H1 (cell line): ENCODE results near the gene TEX14. TPM values are rescaled to one million over a fixed set of nuclear protein-coding genes. Genes with fewer than 3 reads are reported as not detected.

Experiments
- CTCF ChIA-PET: fragments of 300-600 bp; sonication (Branson Sonifier 250); formaldehyde crosslinking; loops from one replicate; lab custom pipeline; 2021; ENCODE audit not compliant: partially characterized antibody; lab: Charles Lee
- POLR2A ChIA-PET: fragments of 300-600 bp; sonication (Branson Sonifier 250); formaldehyde crosslinking; loops from one replicate; lab custom pipeline; 2021; ENCODE audit warnings: inconsistent platforms; ENCODE audit not compliant: partially characterized antibody; lab: Charles Lee
- DNase-seq, 2 experiments: peaks; one replicate each; pipeline versions ENCODE4 v3.0.0 to v3.0.0-alpha.2; 2010 to 2022; ENCODE audit warnings: low spot score in 2 of 2, low read depth in 1 of 2, mixed read lengths in 1 of 2
- FAIRE-seq: peaks from 2 replicates; lab custom pipeline; 2011; peaks lifted over from hg19 to GRCh38; lab: Jason Lieb, UNC
- H2AFZ ChIP-seq: 2 replicates; pipeline ENCODE4 v1.8.1; 2012; ENCODE audit warnings: low read length, inconsistent platforms
- H2AK5ac ChIP-seq: 2 replicates; pipeline ENCODE4 v1.6.1; 2013; ENCODE audit warnings: low read depth, low read length
- H2BK120ac ChIP-seq: replicated peaks from 2 replicates; pipeline ENCODE3; 2013; ENCODE audit warnings: low read depth, low read length, inconsistent platforms
- H2BK12ac ChIP-seq: 2 replicates; pipeline ENCODE4 v1.6.1; 2013; ENCODE audit warnings: low read depth, low read length
- H2BK15ac ChIP-seq: 2 replicates; pipeline ENCODE4 v1.6.1; 2013; ENCODE audit warnings: low read length
- H2BK20ac ChIP-seq: 2 replicates; pipeline ENCODE4 v1.6.1; 2013; ENCODE audit warnings: low read length
- H2BK5ac ChIP-seq: 2 replicates; pipeline ENCODE4 v1.6.1; 2013; ENCODE audit warnings: low read depth, low read length
- H3K14ac ChIP-seq: 2 replicates; pipeline ENCODE4 v1.6.1; 2013; ENCODE audit warnings: inconsistent platforms; ENCODE audit not compliant: insufficient read length
- H3K18ac ChIP-seq: 2 replicates; pipeline ENCODE4 v1.6.1; 2013; ENCODE audit warnings: low read length; ENCODE audit errors: extremely low read depth
- H3K23ac ChIP-seq: 2 replicates; pipeline ENCODE4 v1.6.1; 2013; ENCODE audit warnings: inconsistent platforms; ENCODE audit not compliant: insufficient read length
- H3K23me2 ChIP-seq: 2 replicates; pipeline ENCODE4 v1.6.1; 2013; ENCODE audit warnings: low read depth, low read length
- H3K27ac ChIP-seq: 2 replicates; pipeline ENCODE4 v1.6.1; 2011; ENCODE audit warnings: low read depth, low read length, inconsistent platforms
- H3K27me3 ChIP-seq, 4 experiments: replicated peaks in 1 of 4; 1 replicate in 1 of 4; 2 replicates in 3 of 4; pipeline versions ENCODE4 v1.6.1 to v1.8.1; 2011 to 2013; ENCODE audit warnings: low read length in 3 of 4, mild to moderate bottlenecking in 3 of 4, inconsistent platforms in 2 of 4, mixed read lengths in 2 of 4, moderate library complexity in 1 of 4; ENCODE audit not compliant: control insufficient read depth in 3 of 4, insufficient read depth in 3 of 4; ENCODE audit errors: extremely low read depth in 1 of 4
- H3K36me3 ChIP-seq, 4 experiments: 2 replicates each; pipeline versions ENCODE4 v1.6.1 to v1.8.1; 2011 to 2013; ENCODE audit warnings: mild to moderate bottlenecking in 4 of 4, low read length in 3 of 4, moderate library complexity in 2 of 4, control low read depth in 1 of 4, inconsistent platforms in 1 of 4; ENCODE audit not compliant: insufficient read depth in 4 of 4, control insufficient read depth in 2 of 4
- H3K4ac ChIP-seq: replicated peaks from 2 replicates; pipeline ENCODE3; 2013; ENCODE audit warnings: low read length, low read depth, mixed read lengths, inconsistent platforms; ENCODE audit not compliant: insufficient read length
- H3K4me1 ChIP-seq, 4 experiments: replicated peaks in 1 of 4; 1 replicate in 1 of 4; 2 replicates in 3 of 4; pipeline versions ENCODE4 v1.6.1 to v1.8.1; 2011 to 2013; ENCODE audit warnings: low read length in 3 of 4, inconsistent platforms in 2 of 4, mixed read lengths in 1 of 4; ENCODE audit not compliant: insufficient read depth in 4 of 4, control insufficient read depth in 3 of 4
- H3K4me2 ChIP-seq, 2 experiments: 2 replicates each; pipeline versions ENCODE4 v1.6.1 to v1.8.1; 2011 to 2013; ENCODE audit warnings: low read depth in 2 of 2, low read length in 2 of 2, control low read depth in 1 of 2, inconsistent platforms in 1 of 2, mild to moderate bottlenecking in 1 of 2; ENCODE audit not compliant: insufficient read depth in 1 of 2
- H3K4me3 ChIP-seq, 4 experiments: fragments of 200-600, 300-600 bp in 1 of 4; sonication (generic), shearing (Covaris generic), sonication (Bioruptor Twin) in 1 of 4; 2 replicates each; pipeline versions ENCODE4 v1.5.1 to v1.8.1; 2011 to 2016; ENCODE audit warnings: low read length in 4 of 4, low read depth in 3 of 4, control low read depth in 2 of 4, inconsistent platforms in 2 of 4, mild to moderate bottlenecking in 2 of 4, mixed read lengths in 1 of 4, moderate library complexity in 1 of 4; ENCODE audit not compliant: insufficient read depth in 2 of 4; ENCODE audit errors: extremely low read depth in 1 of 4
- H3K56ac ChIP-seq: replicated peaks from 2 replicates; pipeline ENCODE3; 2013; ENCODE audit warnings: low read depth, mild to moderate bottlenecking, mixed read lengths, low read length, inconsistent platforms; ENCODE audit not compliant: insufficient read length
- H3K79me1 ChIP-seq: 2 replicates; pipeline ENCODE4 v1.6.1; 2013; ENCODE audit warnings: low read depth, low read length, control low read depth
- H3K79me2 ChIP-seq, 2 experiments: 2 replicates each; pipeline versions ENCODE4 v1.6.1 to v1.8.1; 2012 to 2013; ENCODE audit warnings: low read length in 2 of 2, mild to moderate bottlenecking in 2 of 2, inconsistent platforms in 1 of 2; ENCODE audit not compliant: insufficient read depth in 2 of 2, control insufficient read depth in 1 of 2
- H3K9ac ChIP-seq, 4 experiments: replicated peaks in 1 of 4; 1 replicate in 1 of 4; 2 replicates in 3 of 4; pipeline versions ENCODE4 v1.6.1 to v1.8.1; 2011 to 2013; ENCODE audit warnings: low read depth in 3 of 4, low read length in 3 of 4, control low read depth in 2 of 4, mild to moderate bottlenecking in 2 of 4, moderate library complexity in 2 of 4, inconsistent platforms in 1 of 4; ENCODE audit errors: extremely low read depth in 1 of 4
- H3K9me3 ChIP-seq, 2 experiments: 2 replicates each; pipeline versions ENCODE4 v1.6.1 to v1.8.1; 2012 to 2013; ENCODE audit warnings: mild to moderate bottlenecking in 2 of 2, moderate library complexity in 2 of 2, control low read depth in 1 of 2, inconsistent platforms in 1 of 2, low read depth in 1 of 2, low read length in 1 of 2, mixed read lengths in 1 of 2; ENCODE audit not compliant: insufficient read depth in 2 of 2
- H4K20me1 ChIP-seq, 2 experiments: replicated peaks in 1 of 2; 2 replicates each; pipeline versions ENCODE3 to v1.8.1; 2011 to 2013; ENCODE audit warnings: inconsistent platforms in 2 of 2, low read length in 2 of 2, mild to moderate bottlenecking in 1 of 2; ENCODE audit not compliant: insufficient read depth in 2 of 2, control insufficient read depth in 1 of 2
- H4K5ac ChIP-seq: 2 replicates; pipeline ENCODE4 v1.6.1; 2013; ENCODE audit warnings: low read length, low read depth, mixed read lengths, inconsistent platforms; ENCODE audit not compliant: insufficient read length
- H4K8ac ChIP-seq: 2 replicates; pipeline ENCODE4 v1.8.0; 2013; ENCODE audit warnings: mild to moderate bottlenecking, moderate library complexity, low read length, inconsistent platforms; ENCODE audit not compliant: insufficient read depth; ENCODE audit errors: extremely low read depth
- H4K91ac ChIP-seq: replicated peaks from 2 replicates; pipeline ENCODE3; 2013; ENCODE audit warnings: low read length, mixed read lengths, inconsistent platforms; ENCODE audit not compliant: insufficient read length
- BRCA1 ChIP-seq: IDR thresholded peaks from 2 replicates; pipeline ENCODE4 v1.6.1; 2012; ENCODE audit warnings: low read depth, low read length, improper control_type of control experiment
- CHD1 ChIP-seq: IDR thresholded peaks from 2 replicates; pipeline ENCODE4 v1.6.1; 2012; ENCODE audit warnings: low read depth, low read length, improper control_type of control experiment
- EGR1 ChIP-seq: IDR thresholded peaks from 2 replicates; pipeline ENCODE4 v1.6.1; 2011; ENCODE audit warnings: low read depth, low read length, borderline replicate concordance
- JUN ChIP-seq: IDR thresholded peaks from 2 replicates; pipeline ENCODE4 v1.6.1; 2011; ENCODE audit warnings: low read depth, mild to moderate bottlenecking, improper control_type of control experiment, low read length
- KDM4A ChIP-seq: IDR thresholded peaks from one replicate; pipeline ENCODE4 v1.7.1; 2012; ENCODE audit warnings: low read depth, mild to moderate bottlenecking, moderate library complexity, low read length, inconsistent platforms; ENCODE audit not compliant: severe bottlenecking
- NANOG ChIP-seq: IDR thresholded peaks from 2 replicates; pipeline ENCODE4 v1.6.1; 2011; ENCODE audit warnings: low read length, low read depth, mild to moderate bottlenecking, inconsistent platforms; ENCODE audit not compliant: insufficient read depth, poor library complexity, severe bottlenecking
- PHF8 ChIP-seq: fragments of 200-600 bp; sonication (generic); conservative IDR thresholded peaks from 2 replicates; pipeline ENCODE4 v1.7.1; 2012; ENCODE audit warnings: low read depth, mild to moderate bottlenecking, inconsistent platforms, low read length, moderate library complexity
- SIX5 ChIP-seq: IDR thresholded peaks from 2 replicates; pipeline ENCODE4 v1.6.1; 2011; ENCODE audit warnings: mild to moderate bottlenecking, low read depth, low read length
- SP2 ChIP-seq: IDR thresholded peaks from 2 replicates; pipeline ENCODE4 v1.6.1; 2012; ENCODE audit warnings: mild to moderate bottlenecking, low read length, inconsistent platforms
- SP4 ChIP-seq: IDR thresholded peaks from 2 replicates; pipeline ENCODE4 v1.6.1; 2012; ENCODE audit warnings: low read length, inconsistent platforms
- WGBS, 2 experiments: shearing (Covaris generic) in 1 of 2; methylation state at CpG; one replicate each; pipeline versions ENCODE4 v1.1.6 to v1.1.7; 2013 to 2015; ENCODE audit warnings: low lambda C conversion rate in 2 of 2, mixed read lengths in 2 of 2, inconsistent platforms in 1 of 2, low coverage in 1 of 2, missing lambda C conversion rate in 1 of 2; ENCODE audit not compliant: insufficient replicate concordance in 2 of 2, insufficient coverage in 1 of 2, insufficient read length in 1 of 2; ENCODE audit errors: extremely low coverage in 1 of 2, missing lambda C conversion rate in 1 of 2; 5-methylcytosine and 5-hydroxymethylcytosine counted together
- polyA plus RNA-seq, 7 experiments: library from polyadenylated mRNA; depleted of rRNA in 3 of 7; stranded (reverse) in 5 of 7; unstranded in 2 of 7; fragments of >200 nt in 5 of 7; fragments of 200-250 nt in 2 of 7; gene quantifications; 1 replicate in 5 of 7; 2 replicates in 1 of 7; 4 replicates in 1 of 7; pipeline versions ENCODE4 v1.2.1 to v1.2.3, GENCODE V29; 2011 to 2013; ENCODE audit warnings: missing spikeins in 2 of 7, mixed read lengths in 2 of 7
- total RNA-seq: library from RNA; stranded (reverse); fragmentation: NEBNext Ultra II Directional; extraction: Animal tissue kit (Norgen Biotek cat#: 25700); gene quantifications from 2 replicates; pipeline ENCODE4 v1.2.1, GENCODE V29; 2021
- TF ChIP-seq, protein P1 (sequence below): IDR thresholded peaks from 2 replicates; pipeline ENCODE4 v1.6.1; 2011; ENCODE audit warnings: low read depth, mild to moderate bottlenecking, low read length; ENCODE audit not compliant: insufficient read depth

TEX14 gene
- total and polyA plus RNA-seq, 2 of the 8 experiments (the other 6 are each of a cell fraction or from before 2014, with no cell fraction given) = 0.83 to 2.5 TPM

GRCh38 chr17:58531661-58532554, 159.9 kb downstream of the TEX14 start:
- H3K27ac ChIP-seq = no peak overlapping the region
- H2BK20ac ChIP-seq = no peak overlapping the region
- H3K9me3 ChIP-seq = no peaks in the 10 kb centered on the region
- ChIA-PET POLR2A (interaction anchor here (0.6 to 6.0 kb wide), 5 partner anchors 12 to 620 kb away, joined by 3 to 32 read pairs (median 28); partner anchors contain the start of gene MTMR4), CTCF (interaction anchor here (1.2 to 16.5 kb wide), 4 partner anchors 10 to 63 kb away, joined by 3 to 163 read pairs (median 44); a partner anchor contains a TSS)
- H3K4me2 ChIP-seq = peak overlapping the region; percentile 89 to 98
- no peak overlapping the region for H3K4ac ChIP-seq
- peak overlapping the region; percentile 67 to 90 (median 72) for H3K4me3 ChIP-seq
- no peak overlapping the region for H3K14ac ChIP-seq
- H2AK5ac ChIP-seq = peak overlapping the region; percentile 65; the same call in 1 of the 2 replicates
- no peak overlapping the region for H4K5ac ChIP-seq
- H4K91ac ChIP-seq = peak overlapping the region; percentile 40
- 5% methylated on average over 13 of the region's 82 CpGs; no CpG with 5 or more reads in 1 of the 2 experiments for WGBS, 2 experiments
- H2BK15ac ChIP-seq = peak overlapping the region; percentile 92; the same call in 1 of the 2 replicates
- peaks cover 0 to 6% (median 4%) of the 10 kb centered on the region in 4 experiments; a peak in 5 of 7 replicates for H3K27me3 ChIP-seq
- H2BK12ac ChIP-seq = peak overlapping the region; percentile 39; the same call in 1 of the 2 replicates
- no peaks in the 10 kb centered on the region for H4K20me1 ChIP-seq
- DNase-seq = peak in 1 of 2 experiments; percentile 87
- H3K56ac ChIP-seq = no peak overlapping the region
- FAIRE-seq = no peak
- peak overlapping the region in 2 of 4 experiments; percentile 8 to 46; a peak in 3 of 7 replicates for H3K9ac ChIP-seq
- H3K4me1 ChIP-seq = peaks cover 7 to 15% (median 9%) of the 10 kb centered on the region in 4 experiments
- H2AFZ ChIP-seq = peak overlapping the region; percentile 97
- H3K23ac ChIP-seq = no peak overlapping the region
- no peak overlapping the region for H2BK5ac ChIP-seq
- peaks cover 12% of the 10 kb centered on the region for H3K23me2 ChIP-seq
- H4K8ac ChIP-seq = no peak overlapping the region; the same call in 1 of the 2 replicates
- no peaks in the 10 kb centered on the region for H3K79me2 ChIP-seq
- H3K79me1 ChIP-seq = no peaks in the 10 kb centered on the region
- no peaks in the 10 kb centered on the region for H3K36me3 ChIP-seq
- peak overlapping the region; percentile 56 for H3K18ac ChIP-seq
- H2BK120ac ChIP-seq = no peak overlapping the region
- no peak for TF ChIP-seq BRCA1
- TF ChIP-seq JUN = no peak
- TF ChIP-seq SIX5 = no peak
- TF ChIP-seq PHF8 = 0 out of 2 replicates have a peak, but pooled peaks have one; percentile 41
- TF ChIP-seq, protein P1, sequence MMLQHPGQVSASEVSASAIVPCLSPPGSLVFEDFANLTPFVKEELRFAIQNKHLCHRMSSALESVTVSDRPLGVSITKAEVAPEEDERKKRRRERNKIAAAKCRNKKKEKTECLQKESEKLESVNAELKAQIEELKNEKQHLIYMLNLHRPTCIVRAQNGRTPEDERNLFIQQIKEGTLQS = no peak
- no peak for TF ChIP-seq SP4
- no peak for TF ChIP-seq NANOG
- no peak for TF ChIP-seq CHD1
- peak; percentile 84 for TF ChIP-seq KDM4A
- TF ChIP-seq SP2 = no peak
- no peak for TF ChIP-seq EGR1
